ENCODE results near the gene CDK16.
A peak's percentile ranks its signal among the peaks of the same experiment; 100 is the strongest.
"Not testable (repeated sequence)": the region's sequence is repeated elsewhere in the genome, so short reads cannot be mapped to it uniquely, and the experiment has no call there.

CDK16 gene

DNA sequence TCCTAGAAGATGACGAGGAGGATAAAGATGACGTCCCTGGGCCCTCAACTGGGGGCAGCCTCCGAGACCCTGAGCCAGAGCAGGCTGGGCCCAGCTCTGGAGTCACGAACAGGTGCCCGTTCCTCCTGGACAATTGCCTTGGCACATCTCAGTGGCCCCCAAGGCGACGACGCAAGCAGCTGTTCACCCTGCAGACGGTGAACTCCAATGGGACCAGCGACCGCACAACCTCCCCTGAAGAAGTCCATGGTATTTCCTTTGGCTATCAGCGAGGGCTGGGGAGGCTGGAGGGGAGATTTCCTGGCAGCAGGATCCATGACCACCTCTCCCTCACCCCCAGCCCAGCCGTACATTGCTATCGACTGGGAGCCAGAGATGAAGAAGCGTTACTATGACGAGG, 26.2 kb downstream of the CDK16 start:
- no peak overlapping the region for H3K27ac Mint-ChIP-seq
- no peaks in the 10 kb centered on the region for H3K9me3 Mint-ChIP-seq
- TF ChIP-seq, protein P1, sequence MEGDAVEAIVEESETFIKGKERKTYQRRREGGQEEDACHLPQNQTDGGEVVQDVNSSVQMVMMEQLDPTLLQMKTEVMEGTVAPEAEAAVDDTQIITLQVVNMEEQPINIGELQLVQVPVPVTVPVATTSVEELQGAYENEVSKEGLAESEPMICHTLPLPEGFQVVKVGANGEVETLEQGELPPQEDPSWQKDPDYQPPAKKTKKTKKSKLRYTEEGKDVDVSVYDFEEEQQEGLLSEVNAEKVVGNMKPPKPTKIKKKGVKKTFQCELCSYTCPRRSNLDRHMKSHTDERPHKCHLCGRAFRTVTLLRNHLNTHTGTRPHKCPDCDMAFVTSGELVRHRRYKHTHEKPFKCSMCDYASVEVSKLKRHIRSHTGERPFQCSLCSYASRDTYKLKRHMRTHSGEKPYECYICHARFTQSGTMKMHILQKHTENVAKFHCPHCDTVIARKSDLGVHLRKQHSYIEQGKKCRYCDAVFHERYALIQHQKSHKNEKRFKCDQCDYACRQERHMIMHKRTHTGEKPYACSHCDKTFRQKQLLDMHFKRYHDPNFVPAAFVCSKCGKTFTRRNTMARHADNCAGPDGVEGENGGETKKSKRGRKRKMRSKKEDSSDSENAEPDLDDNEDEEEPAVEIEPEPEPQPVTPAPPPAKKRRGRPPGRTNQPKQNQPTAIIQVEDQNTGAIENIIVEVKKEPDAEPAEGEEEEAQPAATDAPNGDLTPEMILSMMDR (IDR thresholded peaks at IDR 0.05; ENCODE audit: unreplicated experiment in 3 of 3) = no peak
- H3K27me3 Mint-ChIP-seq (ENCODE audit: low read depth) = no peaks in the 10 kb centered on the region
- H3K4me1 Mint-ChIP-seq = peaks cover 7% of the 10 kb centered on the region
- H3K4me3 Mint-ChIP-seq = no peak overlapping the region
- peaks cover 82% of the 10 kb centered on the region for H3K36me3 Mint-ChIP-seq (ENCODE audit: low read depth)

DNA sequence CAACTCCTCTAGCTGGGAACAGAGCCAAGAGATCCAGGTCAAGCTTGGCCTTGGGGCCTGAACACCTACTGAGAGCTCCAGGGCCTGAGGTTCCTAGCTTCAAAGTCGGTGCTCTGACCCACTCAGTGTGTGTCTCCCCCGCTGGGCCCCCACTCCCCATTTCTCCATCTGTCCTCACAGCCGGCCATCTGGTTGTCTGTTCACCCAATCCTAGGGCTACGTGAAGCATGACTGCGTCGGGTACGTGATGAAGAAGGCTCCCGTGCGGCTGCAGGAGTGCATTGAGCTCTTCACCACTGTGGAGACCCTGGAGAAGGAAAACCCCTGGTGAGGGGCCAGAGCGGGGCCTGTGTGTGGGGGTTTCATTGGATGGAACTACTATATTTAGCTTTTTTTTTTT, 26.7 kb downstream of the CDK16 start:
- Mint-ChIP-seq H3K36me3 (ENCODE audit: low read depth) (peaks cover 77% of the 10 kb centered on the region), H3K27me3 (ENCODE audit: low read depth) (no peaks in the 10 kb centered on the region), H3K27ac (no peak overlapping the region), H3K4me1 (peaks cover 9% of the 10 kb centered on the region), H3K9me3 (no peaks in the 10 kb centered on the region), H3K4me3 (no peak overlapping the region)
- TF ChIP-seq, protein P1 (IDR thresholded peaks at IDR 0.05; ENCODE audit: unreplicated experiment in 3 of 3) = no peak

DNA sequence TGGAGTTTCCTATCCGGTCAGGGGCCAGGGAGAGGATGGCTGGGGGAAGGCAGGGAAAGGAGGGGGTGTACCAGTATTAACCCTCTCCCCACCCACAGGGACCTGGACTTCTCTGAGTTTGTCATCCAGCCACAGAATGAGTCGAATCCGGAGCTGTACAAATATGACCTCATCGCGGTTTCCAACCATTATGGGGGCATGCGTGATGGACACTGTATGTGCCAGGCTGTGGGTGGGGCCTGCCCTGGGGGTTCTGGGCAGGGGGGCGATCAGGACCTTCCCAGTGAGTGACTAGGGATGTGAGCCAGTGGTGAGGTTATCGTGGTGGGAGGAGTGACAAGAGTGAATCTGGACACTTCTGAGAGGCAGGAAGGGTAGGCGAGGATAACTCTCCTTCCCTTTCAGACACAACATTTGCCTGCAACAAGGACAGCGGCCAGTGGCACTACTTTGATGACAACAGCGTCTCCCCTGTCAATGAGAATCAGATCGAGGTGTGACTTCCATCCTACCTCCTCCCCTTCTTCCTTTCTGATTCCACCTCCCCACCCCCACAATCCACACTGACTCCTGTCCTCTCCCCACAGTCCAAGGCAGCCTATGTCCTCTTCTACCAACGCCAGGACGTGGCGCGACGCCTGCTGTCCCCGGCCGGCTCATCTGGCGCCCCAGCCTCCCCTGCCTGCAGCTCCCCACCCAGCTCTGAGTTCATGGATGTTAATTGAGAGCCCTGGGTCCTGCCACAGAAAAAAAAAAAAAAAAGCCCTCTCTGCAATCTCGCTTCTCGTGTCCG, 28.9 kb downstream of the CDK16 start:
- peak overlapping the region; percentile 7 to 53 (median 30) for H3K27ac Mint-ChIP-seq
- no peak overlapping the region for H3K4me3 Mint-ChIP-seq
- H3K36me3 Mint-ChIP-seq (ENCODE audit: low read depth) = peaks cover 58% of the 10 kb centered on the region
- peaks cover 9% of the 10 kb centered on the region for H3K4me1 Mint-ChIP-seq
- H3K27me3 Mint-ChIP-seq (ENCODE audit: low read depth) = no peaks in the 10 kb centered on the region
- TF ChIP-seq, protein P1 (IDR thresholded peaks at IDR 0.05; ENCODE audit: unreplicated experiment in 3 of 3) = no peak
- H3K9me3 Mint-ChIP-seq = no peaks in the 10 kb centered on the region

DNA sequence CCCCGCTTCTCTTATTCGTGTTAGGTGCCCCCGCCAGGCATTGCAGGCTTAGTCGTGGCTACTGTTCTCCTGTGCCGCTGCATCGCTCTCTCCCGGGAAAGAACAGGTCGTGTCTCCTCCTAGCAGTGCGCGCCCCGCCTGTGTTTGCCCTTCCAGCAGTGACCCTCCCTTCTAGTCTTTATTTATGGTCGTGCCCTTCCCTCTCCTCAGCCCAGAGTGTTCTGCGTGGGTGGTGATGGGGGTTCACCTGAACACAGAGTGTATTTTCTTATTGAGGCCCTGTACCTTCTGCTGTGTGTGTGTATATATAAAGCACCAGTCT, 29.5 kb downstream of the CDK16 start:
- no peaks in the 10 kb centered on the region for H3K9me3 Mint-ChIP-seq
- H3K27me3 Mint-ChIP-seq (ENCODE audit: low read depth) = no peaks in the 10 kb centered on the region
- TF ChIP-seq, protein P1 (IDR thresholded peaks at IDR 0.05; ENCODE audit: unreplicated experiment in 3 of 3) = no peak
- peaks cover 54% of the 10 kb centered on the region for H3K36me3 Mint-ChIP-seq (ENCODE audit: low read depth)
- H3K4me1 Mint-ChIP-seq = peaks cover 9% of the 10 kb centered on the region
- no peak overlapping the region for H3K4me3 Mint-ChIP-seq
- peak overlapping the region; percentile 7 to 30 (median 17) for H3K27ac Mint-ChIP-seq

GRCh38 chrX:47248576-47248975, 30.1 kb downstream of the CDK16 start:
- Mint-ChIP-seq H3K27me3 (ENCODE audit: low read depth) (no peaks in the 10 kb centered on the region), H3K36me3 (ENCODE audit: low read depth) (peaks cover 51% of the 10 kb centered on the region), H3K9me3 (no peaks in the 10 kb centered on the region), H3K27ac (no peak overlapping the region), H3K4me1 (peaks cover 9% of the 10 kb centered on the region), H3K4me3 (no peak overlapping the region)
- TF ChIP-seq, protein P1 (IDR thresholded peaks at IDR 0.05; ENCODE audit: unreplicated experiment in 3 of 3) = no peak

- Mint-ChIP-seq H3K27me3 (ENCODE audit: low read depth) (no peaks in the 10 kb centered on the region), H3K27ac (no peak overlapping the region), H3K36me3 (ENCODE audit: low read depth) (peaks cover 44% of the 10 kb centered on the region), H3K9me3 (peaks cover 6% of the 10 kb centered on the region), H3K4me1 (peaks cover 9% of the 10 kb centered on the region), H3K4me3 (no peak overlapping the region)
- TF ChIP-seq, protein P1 (IDR thresholded peaks at IDR 0.05; ENCODE audit: unreplicated experiment in 3 of 3) = no peak
Observed at GRCh38 chrX:47250017-47250347, 31.5 kb downstream of the CDK16 start.

DNA sequence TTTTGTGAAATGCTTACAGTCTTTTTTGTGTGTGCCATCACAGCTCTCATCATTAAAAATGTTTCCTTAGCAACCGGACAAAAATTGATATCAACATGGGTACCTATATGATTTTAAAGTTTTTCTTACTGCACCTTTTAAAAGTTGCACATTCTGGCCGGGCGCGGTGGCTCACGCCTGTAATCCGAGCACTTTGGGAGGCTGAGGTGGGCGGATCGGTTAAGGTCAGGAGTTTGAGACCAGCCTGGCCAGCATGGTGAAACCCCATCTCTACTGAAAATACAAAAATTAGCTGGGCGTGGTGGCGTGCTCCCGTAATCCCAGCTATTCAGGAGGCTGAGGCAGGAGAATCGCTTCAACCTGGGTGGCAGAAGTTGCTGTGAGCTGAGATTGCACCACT, 39.1 kb downstream of the CDK16 start:
- H3K27ac Mint-ChIP-seq; H3K36me3 Mint-ChIP-seq (ENCODE audit: low read depth); H3K4me1 Mint-ChIP-seq; H3K4me3 Mint-ChIP-seq; H3K27me3 Mint-ChIP-seq (ENCODE audit: low read depth): not testable (repeated sequence)
- peaks cover 11% of the 10 kb centered on the region for H3K9me3 Mint-ChIP-seq

All from nephron (organoid).